ENCODE measurements around the gene ACO2.

Gene ACO2

DNA sequence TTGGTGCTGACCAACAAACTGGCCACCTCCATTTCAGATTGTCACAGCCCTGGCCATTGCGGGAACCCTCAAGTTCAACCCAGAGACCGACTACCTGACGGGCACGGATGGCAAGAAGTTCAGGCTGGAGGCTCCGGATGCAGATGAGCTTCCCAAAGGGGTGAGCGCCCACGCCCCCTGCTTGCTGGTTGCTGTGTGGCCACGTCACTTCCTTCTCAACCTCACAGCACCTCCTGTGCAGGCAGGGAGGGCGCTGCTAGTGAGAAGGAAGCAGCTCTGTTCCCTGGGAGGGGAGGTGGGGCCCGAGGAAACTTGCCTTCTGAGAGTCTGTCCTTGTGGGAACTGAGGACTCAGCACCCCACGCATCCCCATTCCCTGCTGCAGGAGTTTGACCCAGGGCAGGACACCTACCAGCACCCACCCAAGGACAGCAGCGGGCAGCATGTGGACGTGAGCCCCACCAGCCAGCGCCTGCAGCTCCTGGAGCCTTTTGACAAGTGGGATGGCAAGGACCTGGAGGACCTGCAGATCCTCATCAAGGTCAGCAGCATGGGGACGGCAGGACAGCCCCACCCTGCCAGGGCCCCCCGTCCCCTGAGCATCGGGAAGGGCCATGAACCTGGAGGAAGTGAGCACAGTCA lies 56.0 kb downstream of the ACO2 start:
- peak; percentile 48 for DNase-seq

DNA sequence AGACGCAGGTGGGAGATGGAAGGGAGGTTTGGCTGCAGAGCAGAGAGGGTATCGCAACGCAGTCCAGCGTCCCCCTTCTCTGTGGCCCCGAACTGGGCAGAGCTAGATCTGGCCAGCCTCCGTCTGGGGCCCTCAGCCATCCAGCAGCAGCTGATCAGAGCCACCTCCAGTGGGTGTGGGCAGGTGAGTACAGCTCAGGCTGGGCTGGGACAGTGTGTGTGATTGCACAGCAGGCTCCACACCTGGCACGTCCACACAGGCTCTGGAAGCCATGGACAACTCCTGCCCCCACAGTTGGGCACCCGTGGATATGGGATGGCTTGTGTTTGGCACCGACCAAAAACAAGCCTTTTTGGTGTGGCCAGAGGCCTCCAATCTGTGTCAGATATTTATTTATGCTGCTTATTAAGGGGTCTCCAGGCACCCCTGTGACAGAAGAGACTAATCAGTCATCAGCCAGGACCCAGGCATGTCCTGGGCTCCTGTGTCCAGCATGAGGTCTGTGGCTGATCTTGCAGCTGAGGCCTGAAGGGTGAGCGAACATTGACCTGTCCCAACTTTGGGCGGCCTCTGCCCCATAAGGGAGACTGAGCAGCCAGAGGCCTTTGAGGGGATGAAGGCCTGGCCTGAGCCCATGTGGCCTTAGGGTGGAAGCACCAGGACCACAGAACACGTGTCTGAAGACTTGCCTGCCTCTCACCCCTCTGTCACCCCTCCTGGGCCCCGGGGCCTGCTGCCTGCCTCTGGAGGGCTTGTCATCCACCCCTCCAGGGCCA lies 56.7 kb downstream of the ACO2 start:
- no peak for DNase-seq

DNA sequence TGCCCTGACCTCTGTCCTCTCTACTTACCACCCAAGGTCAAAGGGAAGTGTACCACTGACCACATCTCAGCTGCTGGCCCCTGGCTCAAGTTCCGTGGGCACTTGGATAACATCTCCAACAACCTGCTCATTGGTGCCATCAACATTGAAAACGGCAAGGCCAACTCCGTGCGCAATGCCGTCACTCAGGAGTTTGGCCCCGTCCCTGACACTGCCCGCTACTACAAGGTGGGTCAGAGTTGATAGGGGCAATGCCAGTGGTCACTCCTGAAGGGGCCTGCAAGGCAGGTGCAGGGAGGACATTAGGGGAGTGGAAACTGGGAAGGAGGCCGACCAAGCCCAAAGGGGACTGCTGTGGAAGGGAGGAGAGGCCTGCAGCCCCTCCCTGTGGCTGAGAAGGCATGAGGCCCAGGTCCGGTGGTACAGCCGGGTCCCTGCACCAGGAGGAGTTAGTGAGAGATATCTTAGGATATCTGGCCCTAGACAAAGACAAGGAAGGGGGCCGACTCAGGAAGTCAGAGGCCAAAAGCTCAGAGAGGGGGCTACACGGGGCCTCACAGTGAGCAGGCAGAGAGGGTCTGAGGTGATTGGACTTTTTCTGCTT lies 57.4 kb downstream of the ACO2 start:
- DNase-seq: no peak

DNA sequence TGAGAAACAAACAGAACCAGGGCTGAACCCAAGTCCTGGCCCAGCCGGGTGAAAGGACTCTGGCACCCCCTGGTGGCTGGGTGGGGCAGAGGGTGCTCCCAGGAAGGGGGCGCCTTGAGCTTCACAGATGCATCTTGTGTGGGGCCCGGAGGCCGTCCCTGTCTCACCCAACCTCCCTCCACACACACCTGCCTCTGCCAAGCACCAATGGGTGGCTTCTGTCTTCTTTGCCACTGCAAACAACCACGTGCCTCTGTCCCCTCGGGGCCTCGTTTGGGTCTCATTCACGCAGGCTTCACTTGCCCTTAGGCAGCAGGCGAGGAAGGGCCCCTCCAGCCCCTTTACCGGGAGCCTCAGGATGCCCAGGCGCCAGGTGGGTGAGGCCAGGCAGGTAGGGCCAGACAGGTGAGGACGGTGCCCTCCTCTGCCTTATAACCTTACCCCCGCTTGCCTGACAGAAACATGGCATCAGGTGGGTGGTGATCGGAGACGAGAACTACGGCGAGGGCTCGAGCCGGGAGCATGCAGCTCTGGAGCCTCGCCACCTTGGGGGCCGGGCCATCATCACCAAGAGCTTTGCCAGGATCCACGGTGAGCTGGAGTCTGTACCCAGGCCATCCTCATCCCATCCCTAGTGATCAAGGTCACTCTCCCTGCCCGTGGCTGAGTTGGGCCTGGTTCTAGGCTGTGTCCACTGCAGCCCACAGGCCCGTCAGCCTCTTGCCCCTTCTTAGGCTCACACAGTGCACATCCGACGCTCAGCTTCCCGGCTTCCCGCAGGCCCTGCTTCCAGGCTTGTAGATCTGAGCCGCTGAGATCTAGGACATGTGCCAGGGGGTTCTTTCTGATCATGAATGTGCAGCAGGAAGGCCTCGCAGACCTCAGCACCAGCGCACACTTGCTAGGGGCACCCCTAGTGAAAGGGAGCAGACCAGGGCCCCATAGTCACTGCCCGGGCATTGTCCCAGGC lies 58.2 kb downstream of the ACO2 start:
- peak; percentile 23 for DNase-seq

DNA sequence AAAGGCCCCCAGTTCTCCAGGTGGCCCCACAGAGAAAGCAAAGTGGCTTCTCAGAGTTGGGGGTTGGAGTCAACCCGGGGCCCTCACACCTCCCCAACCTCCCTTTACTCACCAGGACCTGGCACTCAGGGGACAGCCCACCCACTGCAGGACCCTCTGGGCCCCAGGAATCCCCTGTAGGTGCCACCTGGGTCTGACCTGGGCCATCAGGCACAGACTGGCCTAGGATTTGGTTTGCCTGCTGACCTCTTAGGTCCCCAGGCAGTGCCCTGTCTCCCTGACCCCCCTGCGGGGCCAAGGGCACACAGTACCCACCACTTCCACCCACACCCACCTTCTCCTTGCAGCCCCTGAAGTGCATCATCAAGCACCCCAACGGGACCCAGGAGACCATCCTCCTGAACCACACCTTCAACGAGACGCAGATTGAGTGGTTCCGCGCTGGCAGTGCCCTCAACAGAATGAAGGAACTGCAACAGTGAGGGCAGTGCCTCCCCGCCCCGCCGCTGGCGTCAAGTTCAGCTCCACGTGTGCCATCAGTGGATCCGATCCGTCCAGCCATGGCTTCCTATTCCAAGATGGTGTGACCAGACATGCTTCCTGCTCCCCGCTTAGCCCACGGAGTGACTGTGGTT lies 59.3 kb downstream of the ACO2 start:
- no peak for DNase-seq

DNA sequence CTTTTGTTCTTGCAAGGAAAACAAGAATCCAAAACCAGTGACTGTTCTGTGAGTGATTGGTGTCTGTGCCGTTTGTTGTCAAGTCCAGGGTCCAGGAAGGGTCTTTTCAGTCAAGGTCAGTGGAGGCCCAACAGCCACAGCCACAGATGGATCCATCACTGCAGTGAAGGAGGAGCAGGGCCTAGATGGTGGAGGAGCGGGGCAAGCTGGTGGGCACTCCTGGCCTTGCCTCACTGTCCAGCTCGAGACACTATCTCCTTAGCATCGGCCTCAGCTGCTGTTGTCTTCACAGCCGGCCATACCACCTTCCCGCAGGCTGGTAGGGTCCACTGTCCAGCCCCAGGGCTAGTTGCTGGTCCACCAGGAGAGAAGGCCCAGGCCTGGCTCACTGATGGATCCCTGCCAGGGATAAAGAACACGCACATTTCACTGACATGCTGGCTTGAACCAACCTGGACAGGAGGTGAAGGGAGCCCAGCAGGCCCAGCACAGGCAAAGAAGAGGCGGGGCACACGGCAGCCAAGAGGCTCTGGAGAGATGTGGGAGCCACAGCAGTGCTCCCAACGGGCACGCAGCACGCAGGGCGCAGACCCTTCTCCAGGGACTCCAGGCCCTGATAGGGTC lies 60.1 kb downstream of the ACO2 start:
- DNase-seq: no peak

DNA sequence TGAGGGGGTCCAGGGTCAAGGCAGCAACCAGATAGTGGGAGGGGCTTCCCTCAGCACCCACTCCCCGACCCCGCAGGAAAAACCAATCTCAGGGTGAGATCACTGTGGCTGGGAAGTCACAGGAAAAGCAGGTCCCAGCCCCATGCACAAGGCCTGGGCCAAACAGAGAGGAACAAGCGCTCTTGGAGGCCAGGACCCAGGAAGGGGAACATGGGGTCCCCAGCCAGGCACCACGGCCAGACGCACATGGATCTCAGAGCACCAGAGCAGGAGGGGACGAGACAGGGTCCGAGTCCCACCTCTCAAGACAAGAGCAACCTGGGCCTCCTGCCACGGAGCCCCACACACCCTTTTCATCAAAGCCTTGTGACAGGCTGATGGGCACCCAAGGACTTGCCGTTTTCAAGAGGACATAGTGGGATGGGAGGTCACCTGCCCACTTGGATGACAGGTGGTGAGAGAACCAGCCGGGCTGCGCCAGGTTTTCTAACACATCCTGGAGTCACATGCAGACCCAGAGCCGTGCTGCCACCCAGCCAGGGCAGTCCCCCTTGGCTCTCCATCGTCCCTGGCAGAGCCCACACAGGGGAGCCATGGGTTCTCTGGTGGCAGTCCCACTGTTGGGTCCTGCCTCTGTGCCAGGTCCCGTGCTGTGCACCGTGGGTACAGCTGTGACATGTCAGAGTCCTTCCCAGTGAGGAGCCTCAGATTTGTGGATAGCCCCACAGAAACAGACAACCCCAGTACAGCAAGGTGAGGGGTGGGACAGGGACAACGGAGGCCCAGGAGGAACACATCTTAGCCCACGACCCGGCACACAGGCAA lies 62.2 kb downstream of the ACO2 start:
- DNase-seq: no peak

DNA sequence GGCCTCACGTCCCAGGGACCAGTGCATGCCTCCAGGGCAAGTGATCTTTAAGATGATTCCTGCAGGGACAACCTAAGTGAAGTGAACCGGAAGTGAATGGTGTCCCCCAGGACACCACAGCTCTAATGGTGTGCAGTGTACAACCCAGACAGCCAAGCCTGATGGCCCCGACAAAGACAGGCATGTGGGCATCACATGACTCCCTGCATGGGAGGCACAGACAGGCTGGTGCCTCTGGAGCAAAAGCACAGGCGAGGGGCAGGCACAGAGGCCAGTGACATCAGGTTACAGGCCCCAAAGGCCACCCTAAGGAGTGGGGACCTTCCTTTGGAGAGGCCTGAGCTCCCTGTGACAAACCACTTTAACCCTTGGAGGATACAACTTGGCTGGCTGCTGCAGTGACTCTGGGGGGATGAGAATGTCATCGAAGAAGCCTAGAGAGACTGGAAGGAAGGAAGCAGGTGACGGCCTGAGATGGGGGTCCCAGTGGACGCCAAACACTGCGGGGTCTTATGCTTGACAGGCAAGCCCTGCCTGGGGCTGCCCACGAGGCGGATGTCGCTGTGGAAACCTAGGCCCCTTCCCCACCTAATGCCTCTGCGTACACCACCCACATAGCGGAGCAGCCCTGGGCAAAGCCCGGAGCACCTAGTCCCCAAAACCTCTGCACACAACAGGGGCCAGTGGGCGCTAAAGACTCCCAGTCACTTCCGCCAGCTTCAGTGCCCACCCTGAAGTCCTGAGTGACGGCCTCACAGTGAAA lies 63.0 kb downstream of the ACO2 start:
- DNase-seq: no peak

DNA sequence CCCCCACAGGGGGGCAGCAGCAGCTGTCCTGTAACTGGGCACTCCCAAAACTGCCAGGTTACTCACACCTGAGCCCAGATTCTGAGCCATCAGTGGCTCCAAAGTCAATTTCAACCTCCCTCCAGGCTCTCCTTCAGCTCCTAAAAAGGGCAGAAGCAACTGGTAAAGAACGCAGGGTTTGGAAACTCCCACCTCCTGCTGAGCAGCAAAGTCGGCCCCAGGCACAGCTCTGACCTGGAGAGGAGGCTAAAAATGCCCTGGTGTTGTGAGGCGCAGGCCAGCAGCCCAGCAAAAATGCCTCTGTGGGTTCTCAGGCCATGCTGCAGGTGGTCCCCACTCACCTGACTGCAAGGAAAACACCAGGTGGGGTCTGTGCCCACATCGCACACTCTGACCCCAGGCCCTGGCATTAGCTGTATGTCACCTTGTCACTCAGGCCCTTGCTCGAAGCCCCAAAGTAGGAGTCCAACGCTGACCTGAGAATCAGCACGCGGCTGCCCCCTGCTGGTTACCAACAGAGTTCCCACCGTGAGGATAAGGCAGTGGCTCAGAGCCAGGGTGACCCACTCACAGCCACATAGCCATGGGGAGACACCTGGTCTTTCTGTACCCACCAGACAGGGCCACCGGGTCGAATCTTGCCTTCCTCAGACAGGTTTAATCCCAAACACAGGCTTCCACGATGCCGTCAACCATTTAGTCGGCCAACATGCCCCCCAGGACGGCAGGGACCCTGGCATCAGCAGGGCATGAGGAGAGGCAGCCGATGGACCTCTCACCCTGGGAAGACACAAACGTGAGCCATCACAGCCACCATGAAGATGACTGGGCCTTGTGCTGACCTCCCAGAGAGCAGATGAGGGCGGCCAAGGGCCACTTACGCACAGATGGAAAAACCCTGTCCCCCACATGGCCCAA lies 64.2 kb downstream of the ACO2 start:
- peak; percentile 46 for DNase-seq

DNA sequence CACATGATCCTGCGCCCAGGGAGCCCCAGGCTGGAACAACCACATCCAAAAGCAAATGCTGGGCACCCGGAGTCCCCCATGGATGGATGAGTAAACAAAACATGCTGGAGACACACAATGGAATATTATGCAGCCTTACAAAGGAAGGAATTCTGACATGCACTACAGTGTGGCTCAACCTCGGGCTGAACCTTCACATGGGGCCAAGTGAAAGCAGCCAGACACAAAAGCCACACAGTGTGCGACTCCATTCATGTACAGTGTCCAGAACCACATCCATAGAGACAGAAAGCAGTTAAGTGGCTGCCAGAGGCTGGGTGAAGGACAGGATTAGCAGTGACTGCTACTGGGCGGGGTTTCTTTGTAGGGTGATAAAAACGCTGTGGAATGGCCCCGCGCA lies 65.3 kb downstream of the ACO2 start:
- DNase-seq: no peak

DNA sequence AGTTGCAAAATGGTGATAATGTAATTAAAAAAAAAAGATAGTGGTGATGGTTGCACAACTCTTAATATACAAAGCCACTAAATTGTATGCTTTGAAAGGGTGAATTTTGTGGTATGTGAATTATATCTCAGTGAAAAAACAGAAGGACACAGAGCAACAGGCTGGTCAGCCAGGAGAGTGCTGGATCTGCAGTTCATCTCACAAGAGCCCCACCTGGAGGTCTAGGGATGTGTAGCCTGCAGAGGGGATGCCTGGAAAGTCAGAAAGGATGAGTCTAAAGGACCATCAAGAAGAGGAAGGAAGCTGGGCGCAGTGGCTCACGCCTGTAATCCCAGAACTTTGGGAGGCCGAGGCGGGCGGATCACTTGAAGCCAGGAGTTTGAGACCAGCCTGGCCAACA lies 66.3 kb downstream of the ACO2 start:
- DNase-seq: peak; percentile 45

DNA sequence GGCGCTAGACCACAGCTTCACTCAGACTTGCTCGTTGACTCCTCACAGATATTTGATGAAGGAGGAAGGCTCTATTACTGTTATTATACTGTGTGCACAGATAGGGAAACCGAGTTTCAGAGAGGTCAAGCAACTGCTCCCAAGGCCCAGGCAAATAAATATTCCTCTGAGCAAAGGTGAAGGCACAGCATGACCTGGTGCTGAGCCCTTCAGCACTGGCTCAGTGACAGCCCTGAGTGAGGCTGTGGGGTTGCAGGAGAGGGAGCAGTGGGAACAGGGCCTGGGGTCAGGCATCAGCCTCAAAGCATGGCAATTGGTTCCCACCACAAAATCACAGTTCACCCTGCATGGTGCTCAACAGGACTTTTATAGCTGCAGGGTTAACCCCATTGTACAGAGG lies 68.3 kb downstream of the ACO2 start:
- DNase-seq: no peak

DNA sequence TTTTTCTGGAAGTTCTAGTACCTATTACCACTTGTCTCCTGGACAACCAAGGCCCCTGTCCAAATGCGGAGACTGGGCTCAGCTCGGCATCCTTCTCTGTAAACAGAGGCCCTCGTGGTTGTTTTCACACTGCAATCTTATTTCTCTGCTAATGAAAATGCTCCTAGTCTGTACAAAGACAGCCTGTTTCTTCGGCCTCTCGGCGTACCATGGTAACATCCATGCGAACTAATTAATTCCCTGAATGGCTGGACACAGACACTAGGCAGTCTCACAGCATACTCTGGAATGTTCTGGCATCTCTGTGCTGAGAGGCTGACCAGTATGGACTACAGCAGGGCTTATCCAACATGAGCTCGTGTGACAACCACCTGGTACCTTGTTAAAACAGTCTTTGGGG lies 69.7 kb downstream of the ACO2 start:
- no peak for DNase-seq

DNA sequence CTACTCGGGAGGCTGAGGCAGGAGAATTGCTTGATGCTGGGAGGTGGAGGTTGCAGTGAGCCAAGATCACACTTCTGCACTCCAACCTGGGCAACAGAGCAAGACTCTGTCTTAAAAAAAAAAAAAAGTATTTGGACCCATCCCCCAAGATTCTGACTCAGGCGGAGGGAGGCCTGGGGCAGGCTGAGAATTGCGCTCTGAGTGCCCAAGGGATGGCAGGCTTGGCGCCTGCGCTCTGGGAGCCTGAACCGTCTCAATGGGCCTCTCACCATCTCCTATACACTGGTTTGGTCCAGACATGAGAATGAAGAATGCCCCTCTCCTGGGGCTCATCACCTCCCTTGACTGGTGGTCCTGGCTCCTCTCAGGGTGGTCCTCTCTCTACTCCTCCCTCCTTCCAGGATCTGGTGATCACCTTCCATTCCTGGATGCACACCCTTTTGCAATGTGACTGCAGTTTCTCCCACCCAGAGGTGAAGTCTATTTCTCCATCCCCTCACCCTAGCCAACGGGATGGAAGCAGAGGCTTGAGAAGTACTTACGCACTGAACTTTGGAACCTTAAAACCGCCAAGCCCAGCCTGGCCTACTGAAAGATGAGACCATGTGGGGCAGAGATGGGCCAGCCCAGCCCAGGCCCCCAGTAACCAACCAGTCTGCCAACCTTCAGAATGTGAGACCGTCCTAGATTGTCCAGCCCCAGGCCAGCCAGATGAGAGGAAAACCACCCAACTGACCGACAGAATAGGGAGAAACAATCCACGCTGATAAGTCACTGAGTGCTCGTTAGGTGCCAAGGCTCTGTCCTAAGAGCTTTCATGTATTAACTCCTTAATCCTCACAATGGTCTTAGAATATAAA lies 70.5 kb downstream of the ACO2 start:
- no peak for DNase-seq

DNA sequence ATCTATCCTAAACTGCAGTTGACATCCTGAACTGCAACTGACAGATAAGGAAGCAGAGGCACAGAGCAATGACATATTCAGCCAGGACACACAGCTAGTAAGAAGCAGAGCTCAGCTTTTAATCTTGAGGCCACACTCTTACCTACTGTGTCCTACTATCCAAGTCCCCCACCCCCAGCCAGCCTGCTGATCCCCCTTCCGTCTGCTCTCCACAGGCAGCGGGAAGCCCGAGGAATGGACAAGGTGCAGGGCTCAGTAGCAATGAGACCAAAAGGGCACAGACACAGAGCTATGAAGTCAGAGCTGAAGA lies 71.0 kb downstream of the ACO2 start:
- DNase-seq: no peak

DNA sequence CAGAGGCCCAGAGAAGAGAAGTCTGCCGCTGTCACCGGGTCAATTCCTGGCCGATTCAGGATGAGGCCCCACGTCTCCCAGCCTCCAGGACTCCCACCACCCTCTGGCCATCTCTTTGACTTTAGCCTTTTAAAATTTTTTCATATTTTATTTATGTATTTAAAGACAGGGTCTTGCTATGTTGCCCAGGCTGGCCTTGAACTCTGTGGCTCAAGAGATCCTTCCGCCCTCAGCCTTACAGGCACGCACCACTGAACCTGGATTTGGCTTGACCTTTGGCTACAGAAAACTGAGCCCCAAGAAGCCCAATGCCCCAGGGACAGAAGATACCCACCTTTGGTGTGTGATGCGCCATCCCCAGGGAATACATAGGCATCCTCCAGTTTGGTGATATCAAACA lies 71.4 kb downstream of the ACO2 start:
- no peak for DNase-seq

DNA sequence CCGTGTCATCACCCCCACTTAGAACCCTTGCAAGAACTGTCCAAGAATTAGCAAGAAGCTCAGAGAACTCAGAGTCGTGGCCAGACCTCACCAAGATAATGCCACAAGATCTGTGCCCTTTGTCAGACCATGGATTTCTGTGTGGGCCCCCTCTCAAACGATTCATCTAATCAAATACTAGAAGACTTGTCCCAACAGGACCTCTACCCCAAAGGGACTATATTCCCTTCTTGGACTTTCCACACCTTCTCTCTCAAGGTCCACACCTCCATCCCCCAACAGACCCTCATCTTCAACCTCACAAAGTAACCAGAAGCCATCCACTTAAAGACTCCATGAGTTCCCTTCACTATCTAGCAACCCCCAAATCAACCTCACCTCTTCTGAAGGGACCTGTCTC lies 72.6 kb downstream of the ACO2 start:
- DNase-seq: no peak

DNA sequence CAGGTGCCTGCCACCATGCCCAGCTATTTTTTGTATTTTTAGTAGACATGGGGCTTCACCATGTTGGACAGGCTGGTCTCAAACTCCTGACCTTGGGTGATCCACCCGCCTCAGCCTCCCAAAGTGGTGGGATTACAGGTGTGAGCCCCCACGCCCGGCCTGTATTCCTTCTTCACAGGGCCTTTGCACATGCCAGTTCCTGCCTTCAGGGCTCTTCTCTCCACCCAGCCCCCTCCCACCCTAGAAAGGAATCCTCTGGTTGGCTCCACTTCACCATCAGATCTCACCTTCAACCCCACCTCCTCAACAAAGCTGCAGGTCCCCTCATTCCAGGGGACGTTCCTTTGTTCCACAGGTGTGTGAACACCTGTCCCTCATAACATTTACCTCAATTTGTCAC lies 73.3 kb downstream of the ACO2 start:
- DNase-seq: no peak

All from MV-4-11 (cell line).